ENCODE results near the gene ATG10.
"Not testable (repeated sequence)": the region's sequence is repeated elsewhere in the genome, so short reads cannot be mapped to it uniquely, and the experiment has no call there.

ATG10 gene

DNA sequence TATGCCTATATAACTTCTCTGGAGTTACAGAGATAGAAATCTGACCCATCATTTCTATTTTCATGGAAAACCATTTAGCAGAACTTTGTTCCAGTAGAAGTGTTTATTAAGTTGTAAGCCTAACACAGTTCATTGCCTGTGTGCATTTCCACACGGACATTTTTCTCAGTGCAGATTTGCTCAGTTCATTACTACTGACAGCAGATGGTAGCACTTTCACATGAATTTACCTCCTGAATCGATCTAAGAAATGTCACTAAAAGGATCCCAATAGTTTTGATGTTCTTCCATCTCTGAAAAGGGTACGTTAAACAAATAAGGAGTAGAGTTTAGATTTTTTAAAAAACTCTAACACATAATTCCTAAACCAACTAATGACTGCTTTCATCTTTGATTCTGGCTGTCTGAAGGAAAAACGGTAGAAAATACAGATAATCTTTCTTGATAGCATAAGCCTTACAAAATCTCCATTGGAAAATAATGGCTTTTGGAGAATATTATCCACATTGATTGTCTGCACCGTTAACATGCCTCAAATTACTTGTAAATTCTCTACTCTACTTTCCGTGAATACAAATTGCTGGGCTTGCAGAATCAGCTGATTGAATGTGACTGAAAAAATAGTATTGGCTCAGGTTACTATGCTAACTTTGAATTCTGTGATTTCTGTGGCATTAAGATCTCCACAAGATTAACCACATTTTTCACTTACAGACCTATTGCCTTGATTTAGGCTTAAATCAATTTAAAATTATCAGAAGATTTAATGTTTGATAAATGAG, 273.2 kb downstream of the ATG10 start:
- peak; percentile 7 for DNase-seq

DNA sequence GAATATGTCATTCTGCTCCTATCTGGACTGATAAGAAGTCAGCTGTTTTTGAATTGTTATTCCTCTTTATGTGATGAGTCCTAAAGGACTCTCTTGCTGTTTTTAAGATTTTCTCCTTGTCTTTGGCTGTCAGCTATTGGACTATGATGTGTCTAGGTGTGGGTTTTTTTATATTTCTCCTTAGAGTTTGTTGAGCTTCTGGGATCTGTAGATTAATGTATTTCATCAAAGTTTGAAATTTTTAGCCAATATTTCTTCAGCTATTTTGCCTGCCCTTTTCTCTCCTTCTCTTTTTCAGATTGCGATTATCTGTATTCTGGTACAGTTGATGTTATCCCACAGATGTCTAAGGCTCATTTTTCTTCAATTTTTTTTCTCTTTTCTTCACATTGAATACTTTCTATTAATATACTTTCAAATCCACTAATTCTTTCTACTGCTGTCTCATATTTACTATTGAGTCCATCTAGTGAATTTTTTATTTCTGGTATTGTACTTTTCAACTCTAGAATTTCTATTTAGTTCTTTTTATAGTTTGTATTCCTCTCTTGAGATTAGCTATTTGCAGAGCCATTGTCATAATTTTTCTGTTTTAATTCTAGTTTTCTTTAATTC, 275.2 kb downstream of the ATG10 start:
- DNase-seq: no peak

DNA sequence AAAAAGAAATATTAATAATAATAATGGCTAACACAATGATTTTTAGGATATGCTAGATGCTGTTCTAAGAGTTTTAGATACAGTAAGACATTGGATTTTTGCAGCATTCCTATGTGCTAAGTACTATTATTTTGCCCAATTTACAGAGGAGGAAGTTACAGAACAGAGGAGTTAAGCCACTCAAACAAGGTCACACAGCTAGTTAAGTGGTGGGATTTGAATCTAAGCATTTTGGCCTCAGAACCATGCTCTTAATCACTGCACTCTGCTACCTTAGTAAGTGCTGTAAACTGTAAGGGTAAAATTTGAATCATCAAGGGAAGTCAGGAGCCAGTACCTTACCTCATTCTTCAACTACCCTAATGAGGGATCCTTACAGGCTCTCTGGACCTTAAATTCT, 280.9 kb downstream of the ATG10 start:
- DNase-seq: no peak

DNA sequence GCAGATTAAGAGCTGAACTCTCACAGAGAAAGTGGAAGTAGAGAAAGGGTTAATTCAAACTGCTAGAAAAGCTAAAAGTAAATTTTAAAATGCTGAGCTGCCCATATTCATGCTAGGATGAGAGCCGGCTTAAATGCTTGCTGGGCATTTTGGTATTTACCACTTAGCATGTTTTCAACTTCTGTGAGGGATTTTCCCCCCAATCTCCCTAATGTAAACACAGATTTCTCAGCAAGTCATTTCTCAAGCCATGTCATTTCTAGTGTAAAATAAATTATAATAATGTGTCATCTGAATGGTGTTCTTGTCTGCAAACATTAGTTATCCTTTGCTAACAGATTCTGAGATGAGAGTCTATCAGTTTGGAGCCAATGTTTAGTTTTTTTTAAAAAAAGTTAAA, 284.0 kb downstream of the ATG10 start:
- no peak for DNase-seq

DNA sequence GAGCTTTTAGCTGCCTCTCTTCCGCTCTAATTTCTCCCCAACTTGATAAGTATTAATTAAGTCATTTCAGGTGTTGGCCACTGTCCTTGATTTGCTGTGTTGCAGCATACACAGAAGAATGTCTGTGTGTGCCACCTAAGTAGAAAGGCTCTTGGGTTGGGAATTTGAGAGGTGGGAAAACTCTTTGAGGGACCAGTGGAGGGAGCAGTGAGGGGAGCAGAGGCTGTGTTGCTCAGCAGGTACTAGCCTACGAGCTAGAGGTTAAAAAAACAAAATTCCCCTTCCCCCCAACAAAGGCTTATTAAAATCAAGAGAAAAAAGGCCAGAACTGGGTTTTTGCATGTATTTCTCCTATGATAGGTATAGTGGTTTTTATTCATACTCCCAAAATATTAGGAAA, 285.4 kb downstream of the ATG10 start:
- DNase-seq: no peak

DNA sequence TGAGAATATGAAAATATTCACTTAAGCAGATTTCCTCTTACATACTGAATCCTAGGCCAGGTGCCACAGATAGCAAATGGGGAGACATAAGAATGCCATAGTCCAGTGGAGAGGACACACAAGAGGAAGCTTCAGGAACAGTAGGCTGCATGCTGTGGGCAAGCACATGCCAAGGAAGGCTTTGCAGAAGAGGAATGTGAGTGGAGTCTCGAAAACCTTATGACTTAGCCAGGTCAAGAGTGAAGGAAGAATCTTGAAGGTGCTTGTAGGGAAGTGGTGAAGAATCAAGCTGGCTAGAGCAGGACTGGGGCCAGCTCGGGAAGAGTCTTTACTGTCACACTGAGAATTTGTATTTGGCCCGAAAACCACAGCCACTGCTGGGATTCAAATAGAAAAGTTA, 285.9 kb downstream of the ATG10 start:
- DNase-seq: no peak

DNA sequence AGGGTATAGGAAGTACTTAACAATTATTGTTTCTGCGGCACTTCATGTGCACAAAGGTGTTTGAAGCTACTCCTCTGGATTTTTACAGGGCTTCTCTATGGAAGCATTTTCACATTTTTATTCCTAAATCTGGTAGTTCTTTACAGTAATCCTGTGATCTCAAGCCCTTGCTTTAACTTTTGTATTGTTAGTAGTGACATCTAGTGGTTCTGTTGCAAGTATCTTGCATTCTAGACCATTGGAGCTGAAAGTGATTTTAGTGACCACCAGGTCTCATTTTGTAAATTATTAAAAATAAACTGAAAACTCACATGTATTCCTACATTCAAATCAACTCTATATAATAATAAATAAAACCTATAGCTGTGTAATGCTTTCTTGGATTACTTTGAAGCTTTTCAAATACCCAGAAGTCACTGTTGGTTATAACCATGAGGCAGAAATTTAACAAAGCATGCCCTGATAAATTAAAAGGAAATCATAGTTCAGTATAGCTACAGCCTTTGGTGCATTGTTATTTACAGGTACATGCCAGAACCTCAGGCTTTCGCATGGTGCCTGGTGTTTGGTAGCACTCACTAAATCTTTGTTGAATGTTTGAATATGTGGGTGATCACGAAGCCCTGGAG, 287.5 kb downstream of the ATG10 start:
- DNase-seq: peak; percentile 4

DNA sequence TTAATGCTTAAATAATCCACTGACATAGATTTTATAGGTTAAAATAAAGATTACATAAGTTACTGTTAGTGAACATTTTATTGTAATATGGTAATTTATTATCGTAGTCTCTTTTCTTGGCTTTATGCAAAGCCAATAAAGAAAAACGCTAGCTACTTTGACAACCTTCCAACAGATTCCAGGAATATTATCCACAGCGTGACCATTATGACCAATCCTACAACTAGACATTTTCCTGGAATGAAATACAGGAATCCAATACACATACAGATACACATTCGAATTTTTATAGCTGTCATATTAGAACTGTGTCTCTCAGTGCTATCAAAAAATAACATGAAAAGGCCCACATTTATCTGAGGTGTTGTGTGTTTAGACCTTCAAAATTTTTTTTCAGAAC, 293.2 kb downstream of the ATG10 start:
- DNase-seq: no peak

DNA sequence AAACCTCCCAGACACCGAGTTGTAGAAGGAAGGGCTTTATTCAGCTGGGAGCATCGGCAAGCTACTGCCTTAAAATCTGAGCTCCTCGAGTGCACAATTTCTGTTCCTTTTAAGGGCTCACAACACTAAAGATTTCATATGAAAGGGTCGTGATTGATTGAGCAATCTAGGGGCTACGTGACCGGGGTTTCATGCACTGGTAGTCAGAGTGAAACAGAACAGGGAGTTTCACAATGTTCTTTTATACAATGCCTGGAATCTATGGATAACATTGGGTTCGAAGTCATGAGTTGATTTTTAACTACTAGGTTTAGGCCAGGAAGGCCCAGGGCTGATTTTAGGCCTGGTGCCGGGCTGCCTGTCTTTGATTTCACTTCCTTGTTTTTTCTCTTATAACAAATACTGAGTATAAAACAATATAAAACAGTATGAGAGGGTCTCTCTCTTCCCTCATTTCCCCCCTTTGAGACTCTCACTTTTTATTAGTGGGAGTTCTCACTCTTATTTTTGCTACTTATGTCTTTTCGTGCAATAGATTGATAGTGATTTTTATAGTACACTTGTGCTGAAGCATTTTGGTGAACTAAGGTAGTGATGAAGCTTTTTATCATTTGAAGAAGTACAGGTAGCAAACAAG, 295.6 kb downstream of the ATG10 start:
- not testable (repeated sequence) for DNase-seq

DNA sequence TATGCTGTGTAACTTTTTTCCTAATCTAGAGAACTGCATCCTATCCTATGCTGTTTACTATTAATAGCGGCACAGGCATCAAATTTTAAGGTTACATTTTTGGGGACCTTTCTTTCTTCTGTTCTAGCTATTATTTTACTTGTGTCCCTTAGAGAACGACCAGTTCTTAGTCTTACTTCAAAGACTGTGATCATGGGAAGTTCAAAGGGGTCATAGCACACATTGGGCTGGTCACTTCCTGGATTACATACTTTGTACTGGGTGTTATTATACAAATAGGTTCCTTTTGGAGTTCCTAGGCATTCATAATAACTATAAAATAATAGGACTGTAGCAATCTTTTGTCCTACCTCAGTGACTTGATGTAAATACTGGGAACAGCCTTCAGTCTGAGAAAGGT, 297.5 kb downstream of the ATG10 start:
- DNase-seq: not testable (repeated sequence)

DNA sequence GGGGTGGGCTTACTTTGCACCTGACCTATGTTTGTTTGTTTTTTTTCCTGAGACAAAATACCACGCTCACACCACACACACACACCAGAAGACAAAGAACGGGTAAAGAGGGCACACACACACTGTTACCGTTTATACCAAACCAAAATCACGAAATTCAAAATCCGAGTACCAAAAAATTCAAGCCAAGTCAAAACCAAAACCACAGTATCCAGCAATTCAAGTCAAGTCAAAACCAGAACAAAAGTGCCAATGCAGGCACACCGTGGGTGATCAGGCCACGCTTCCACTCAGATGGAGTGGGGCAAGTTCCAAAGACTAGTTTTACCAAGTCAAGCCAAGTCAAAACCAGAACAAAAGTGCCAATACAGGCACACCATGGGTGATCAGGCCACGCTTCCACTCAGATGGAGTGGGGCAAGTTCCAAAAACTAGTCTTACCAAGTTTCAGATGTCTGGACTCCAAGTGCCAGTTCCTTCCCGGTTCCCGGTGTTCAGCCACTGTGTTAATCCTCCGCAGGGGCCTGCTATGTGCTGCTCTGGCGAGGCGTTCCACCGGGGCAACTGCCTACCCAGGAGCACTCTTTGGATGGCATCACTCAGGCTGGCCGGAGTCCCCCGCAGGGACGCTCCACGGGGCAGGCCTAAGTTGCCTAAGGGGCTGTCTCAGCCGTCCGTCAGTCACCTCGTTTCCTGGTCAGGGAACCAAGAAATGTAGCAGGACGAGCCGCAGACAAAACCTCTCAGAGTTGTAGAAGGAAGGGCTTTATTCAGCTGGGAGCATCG, 300.9 kb downstream of the ATG10 start:
- DNase-seq: peak; percentile 10

DNA sequence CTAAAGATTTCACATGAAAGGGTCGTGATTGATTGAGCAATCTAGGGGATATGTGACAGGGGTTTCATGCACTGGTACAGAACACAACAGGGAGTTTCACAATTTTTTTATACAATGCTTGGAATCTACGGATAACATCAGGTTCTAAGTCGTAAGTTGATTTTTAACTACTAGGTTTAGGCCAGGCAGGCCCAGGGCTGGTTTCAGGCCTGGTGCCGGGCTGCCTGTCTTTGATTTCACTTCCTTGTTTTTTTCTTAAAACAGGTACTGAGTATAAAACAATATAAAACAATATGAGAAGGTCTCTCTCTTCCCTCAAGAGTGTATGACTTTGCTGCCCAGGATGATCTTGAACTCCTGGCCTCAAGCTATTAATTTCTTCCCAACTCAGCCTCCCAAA, 301.6 kb downstream of the ATG10 start:
- not testable (repeated sequence) for DNase-seq

DNA sequence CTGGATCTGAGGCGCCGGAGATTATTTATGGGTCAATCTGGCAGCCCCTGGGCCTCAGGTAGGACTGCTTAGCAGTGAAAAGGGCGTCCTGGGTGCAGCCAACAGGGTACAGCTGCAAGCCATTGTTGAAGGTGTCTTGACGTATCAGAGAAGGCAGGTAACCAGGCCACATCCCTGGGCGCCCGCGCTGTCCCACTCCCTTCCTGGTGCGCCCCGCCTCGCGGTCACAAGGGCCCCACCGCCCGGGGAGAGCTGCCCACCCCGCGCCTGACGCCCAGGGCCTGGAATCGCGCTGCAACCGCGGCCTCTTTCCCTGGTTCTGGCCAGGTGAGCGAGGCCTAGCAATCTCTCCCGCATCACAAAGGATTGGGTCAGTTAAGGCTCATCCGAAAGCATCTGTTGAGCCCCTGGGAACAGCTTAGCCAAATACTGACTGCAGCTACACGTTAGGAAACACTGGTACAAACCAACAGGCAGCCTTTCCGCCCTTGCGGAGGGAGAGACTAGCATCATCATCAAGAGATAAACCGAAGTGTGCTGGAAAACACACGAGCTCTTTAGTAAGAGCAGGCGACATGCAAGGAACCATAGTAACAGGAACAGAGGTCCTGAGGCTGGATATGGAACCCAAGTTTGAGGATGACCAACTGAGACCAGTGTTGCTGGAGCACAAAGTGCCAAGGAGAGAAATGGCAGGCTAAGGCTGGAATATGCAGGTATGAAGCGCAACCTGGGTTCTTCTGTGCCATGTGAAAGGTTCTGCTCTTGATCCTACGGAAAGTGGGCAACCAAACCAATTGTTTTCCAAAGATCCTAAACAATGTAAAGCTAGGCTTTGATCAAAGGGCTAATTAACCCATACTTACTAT, 302.8 kb downstream of the ATG10 start:
- DNase-seq: peak; percentile 40

DNA sequence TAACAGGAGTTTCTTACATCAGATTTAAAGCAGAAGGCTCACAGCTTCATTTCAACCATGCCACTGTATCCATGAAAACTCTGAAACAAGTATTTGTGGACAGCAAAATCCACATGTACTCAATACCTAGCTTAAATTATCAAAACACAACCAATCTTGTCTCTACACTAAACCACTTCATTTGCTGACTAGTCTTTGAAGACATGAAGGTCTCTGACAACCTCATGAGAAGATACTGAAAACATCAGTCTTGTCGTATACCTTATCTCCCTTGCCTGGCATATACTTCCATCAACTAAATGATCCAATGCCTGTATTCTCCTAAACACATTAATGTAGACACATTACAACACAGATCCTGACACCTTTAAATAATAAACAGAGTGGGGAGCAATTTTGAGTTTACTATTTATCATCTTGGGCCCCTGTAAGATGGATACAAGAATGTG, 303.4 kb downstream of the ATG10 start:
- DNase-seq: no peak

DNA sequence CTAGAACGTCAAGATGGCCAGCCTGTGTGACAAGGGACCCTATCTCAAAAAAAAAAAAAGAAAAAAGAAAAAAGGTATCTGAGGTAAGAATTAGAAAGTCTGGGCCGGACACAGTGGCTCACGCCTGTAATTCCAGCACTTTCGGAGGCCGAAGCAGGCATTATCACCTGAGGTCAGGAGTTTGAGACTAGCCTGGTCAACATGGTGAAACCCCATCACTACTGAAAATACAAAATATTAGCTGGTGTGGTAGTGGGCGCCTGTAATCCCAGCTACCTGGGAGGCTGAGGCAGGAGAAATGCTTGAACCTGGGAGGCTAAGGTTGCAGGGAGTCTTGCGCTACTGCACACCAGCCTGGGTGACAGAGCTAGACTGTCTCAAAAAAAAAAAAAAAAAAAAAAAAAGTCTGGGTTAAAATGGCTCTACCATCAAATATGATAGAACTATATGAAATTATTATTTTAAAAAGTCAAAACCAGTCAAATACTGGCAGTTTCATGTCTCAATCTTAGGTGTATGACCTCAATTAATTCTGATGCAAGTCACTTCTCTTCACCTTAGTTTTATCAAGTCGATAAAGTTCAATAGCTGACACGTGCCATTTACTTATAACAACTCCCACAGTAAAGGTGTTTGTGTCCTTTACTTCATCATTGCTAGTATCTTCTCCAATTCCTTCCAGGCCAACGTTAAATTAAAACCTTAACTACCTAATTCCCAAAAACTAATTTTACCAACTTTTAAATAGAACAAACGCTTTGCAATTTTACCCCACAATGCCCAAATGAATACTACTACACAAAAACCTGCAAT, 305.2 kb downstream of the ATG10 start:
- DNase-seq: no peak

DNA sequence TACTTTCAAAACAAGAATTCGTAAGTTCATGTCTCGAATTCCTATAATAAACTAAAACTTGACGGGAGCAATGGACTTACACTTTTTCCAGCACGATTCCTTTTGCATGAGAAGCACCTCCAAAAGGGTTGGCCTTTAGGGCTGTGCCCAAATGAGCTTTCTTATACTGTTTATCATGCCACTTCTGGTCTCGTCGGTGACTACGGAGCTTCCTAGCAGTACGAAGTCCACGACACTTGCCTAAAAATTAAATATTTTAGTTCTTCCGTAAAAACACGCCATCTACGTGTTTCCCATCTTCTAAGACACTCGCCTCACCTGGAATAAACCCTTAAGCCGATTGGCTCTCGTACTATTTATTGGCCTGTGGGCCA, 305.8 kb downstream of the ATG10 start:
- DNase-seq: peak; percentile 30

DNA sequence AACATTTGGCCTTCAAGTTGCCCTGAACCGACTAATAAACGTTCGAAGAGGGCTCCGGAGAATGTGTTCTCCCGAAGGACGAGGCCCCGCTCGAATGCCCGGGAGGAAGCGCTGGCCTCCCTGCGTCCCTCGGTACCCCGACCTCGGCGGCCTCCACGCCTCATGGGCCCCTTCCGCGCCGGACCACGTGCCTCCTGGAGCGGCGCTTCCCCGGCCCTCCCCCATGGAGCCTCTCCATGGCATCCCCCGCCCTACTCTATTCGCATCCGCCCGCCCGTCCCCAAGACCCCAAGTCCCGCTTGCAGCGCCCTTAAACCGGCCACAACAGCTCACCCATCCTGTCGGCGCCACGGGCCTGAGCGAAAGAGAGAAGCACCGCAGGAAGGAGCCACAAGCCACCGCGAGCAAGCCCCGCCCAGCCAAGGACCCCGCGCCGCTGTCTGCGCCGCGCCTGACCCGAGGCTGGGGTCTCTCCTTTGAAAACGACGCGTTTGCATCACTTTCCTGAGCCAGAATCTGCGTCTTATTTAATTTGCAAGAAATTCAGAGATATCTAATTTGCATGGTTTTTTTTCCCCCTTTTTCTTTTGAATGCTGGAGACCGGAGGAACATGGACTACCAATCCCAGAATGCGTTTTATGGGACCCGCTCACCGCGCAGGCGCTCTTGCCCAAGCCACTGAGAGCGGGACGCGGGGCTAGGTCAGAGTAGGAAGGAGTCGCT, 306.3 kb downstream of the ATG10 start, which contains the start of gene RPS23:
RPS23 (minus strand) TSS at position 368 of the 724 bp plus-strand sequence; CDS start at position 337, 31 bp downstream.
- DNase-seq: peak; percentile 94

DNA sequence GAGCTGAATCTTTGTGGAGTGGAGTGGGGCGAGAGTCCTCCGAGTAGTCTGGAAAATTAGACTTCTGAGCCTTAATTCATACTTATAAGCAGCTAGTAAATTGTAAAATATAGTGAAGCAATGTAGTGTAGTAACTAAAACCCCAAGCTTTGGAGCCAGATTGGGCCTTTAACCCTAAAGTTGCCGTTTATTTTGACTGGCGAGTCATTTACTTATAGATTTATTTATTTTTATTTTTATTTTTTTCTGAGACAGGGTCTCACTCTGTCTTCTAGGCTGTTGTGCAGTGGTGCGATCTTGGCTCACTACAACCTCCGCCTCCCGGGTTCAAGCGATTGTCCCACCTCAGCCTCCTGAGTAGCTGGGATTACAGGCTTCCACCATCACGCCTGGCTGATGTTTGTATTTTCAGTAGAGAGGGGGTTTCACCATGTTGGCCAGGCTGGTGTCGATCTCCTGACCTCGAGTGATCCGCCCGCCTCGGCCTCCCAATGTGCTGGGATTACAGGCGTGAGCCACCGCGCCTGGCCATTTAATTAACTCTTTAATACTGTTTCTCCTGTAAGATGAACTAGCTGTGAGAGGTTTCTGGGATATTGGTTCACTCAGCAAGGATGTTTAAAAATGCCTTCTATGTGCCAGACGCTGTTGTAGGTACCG, 307.0 kb downstream of the ATG10 start:
- no peak for DNase-seq

DNA sequence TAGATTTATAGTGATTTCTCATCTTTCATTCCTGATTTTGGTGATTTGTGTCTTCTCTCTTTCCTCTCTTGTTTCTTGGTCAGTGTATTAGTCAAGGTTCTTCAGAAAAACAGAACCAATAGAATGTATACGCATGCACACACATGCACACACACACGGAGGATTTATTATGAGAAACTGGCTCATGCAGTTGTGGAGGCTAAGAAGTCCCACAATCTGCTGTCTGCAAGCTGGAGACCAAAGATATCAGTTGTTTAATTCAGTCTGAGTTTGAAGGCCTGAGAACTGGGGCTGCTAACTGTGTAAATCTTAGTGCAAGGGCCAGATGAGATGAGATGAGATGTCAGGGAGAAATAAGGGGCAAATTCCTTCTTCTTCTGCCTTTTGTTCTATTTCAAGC, 312.1 kb downstream of the ATG10 start:
- no peak for DNase-seq

DNA sequence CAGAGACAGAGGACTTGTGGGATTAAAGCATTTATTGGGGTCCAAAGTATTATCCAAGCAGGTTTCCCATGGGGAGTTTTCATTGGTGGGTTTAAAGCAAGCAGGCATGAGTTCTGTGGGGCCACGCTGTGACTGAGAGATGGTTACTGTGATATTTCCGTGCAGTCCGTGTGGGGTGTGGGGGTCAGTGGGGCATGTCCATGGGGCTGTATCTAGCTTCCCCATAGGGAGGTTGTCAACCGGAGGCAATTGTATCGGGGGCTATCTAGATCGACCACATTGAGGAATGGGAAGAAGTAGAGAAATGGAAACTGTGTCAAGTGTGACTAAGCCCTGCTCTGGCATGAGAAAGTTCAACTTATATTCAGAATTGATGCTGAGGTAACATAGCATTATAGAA, 313.4 kb downstream of the ATG10 start:
- no peak for DNase-seq
